Measurements from ENCODE around the gene PPM1B. TPM values are rescaled to one million over a fixed set of nuclear protein-coding genes. Genes with fewer than 3 reads are reported as not detected.

PPM1B gene
- total and polyA plus RNA-seq, 2 of the 13 experiments (the other 11 are each of a cell fraction or from before 2014, with no cell fraction given): 24.4 to 25.0 TPM

DNA sequence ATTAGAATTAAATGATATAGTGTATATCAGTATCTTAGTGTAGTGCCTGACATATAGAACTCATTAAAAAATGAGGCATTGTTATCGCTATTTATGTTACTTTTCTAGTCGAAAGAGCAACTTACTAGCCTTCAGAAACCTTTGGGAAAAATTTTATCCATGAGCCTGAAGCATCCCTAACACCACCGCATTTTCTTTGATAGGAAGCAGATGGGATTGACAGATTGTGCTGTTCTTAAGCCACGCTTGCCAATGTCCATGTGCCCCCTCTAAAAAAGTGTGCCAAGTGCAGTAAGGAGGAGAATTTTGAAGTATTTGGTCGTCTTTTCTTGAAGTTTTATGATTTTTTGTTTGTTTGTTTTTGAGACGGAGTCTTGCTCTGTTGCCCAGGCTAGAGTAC lies 29.1 kb downstream of the PPM1B start:
- Histone ChIP-seq H3K79me2 (ENCODE audit: insufficient read depth, low read length) (peaks cover 16% of the 10 kb centered on the region), H3K9me3 (ENCODE audit: low read length) (no peaks in the 10 kb centered on the region), H3K9ac (ENCODE audit: insufficient read depth, low read depth, low read length) (no peak overlapping the region), H3K4me1 (ENCODE audit: insufficient read depth, low read length) (peaks cover under 1% of the 10 kb centered on the region; the same call in 1 of the 2 replicates), H2AFZ (ENCODE audit: low read length) (no peak overlapping the region), H3K4me2 (ENCODE audit: low read depth, low read length) (no peak overlapping the region), H3K4me3 (replicated peaks in 1 of 3; ENCODE audit: insufficient read depth in 1 of 3, low read depth in 2 of 3, low read length in 3 of 3) (no peak overlapping the region), H4K20me1 (ENCODE audit: insufficient read depth, low read length) (no peaks in the 10 kb centered on the region), H3K27me3 (ENCODE audit: control insufficient read depth in 1 of 2, insufficient read depth in 2 of 2, low read length in 2 of 2) (no peaks in the 10 kb centered on the region), H3K27ac (ENCODE audit: extremely low read length, insufficient read depth, low read length) (no peak overlapping the region), H3K36me3 (replicated peaks in 1 of 2; ENCODE audit: control insufficient read depth in 1 of 2, insufficient read depth in 2 of 2, low read length in 2 of 2) (peaks cover 4 to 12% of the 10 kb centered on the region in 2 experiments; a peak in 4 of 5 replicates)
- ChIA-PET CTCF (ENCODE audit: low intra/inter-chr PET ratio, low total read pairs) (no interaction called here), POLR2A (no interaction called here)
- 95% methylated on average over 6 of the region's 6 CpGs for WGBS (ENCODE audit: low lambda C conversion rate)
- TF ChIP-seq, protein P1, sequence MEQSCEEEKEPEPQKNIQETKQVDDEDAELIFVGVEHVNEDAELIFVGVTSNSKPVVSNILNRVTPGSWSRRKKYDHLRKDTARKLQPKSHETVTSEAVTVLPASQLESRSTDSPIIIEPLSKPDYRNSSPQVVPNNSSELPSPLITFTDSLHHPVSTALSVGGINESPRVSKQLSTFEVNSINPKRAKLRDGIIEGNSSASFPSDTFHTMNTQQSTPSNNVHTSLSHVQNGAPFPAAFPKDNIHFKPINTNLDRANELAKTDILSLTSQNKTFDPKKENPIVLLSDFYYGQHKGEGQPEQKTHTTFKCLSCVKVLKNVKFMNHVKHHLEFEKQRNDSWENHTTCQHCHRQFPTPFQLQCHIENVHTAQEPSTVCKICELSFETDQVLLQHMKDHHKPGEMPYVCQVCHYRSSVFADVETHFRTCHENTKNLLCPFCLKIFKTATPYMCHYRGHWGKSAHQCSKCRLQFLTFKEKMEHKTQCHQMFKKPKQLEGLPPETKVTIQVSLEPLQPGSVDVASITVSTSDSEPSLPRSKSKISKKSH (CRISPR knock-in tag; IDR thresholded peaks at IDR 0.05; ENCODE audit: borderline replicate concordance): no peak
- TF ChIP-seq, protein P2, sequence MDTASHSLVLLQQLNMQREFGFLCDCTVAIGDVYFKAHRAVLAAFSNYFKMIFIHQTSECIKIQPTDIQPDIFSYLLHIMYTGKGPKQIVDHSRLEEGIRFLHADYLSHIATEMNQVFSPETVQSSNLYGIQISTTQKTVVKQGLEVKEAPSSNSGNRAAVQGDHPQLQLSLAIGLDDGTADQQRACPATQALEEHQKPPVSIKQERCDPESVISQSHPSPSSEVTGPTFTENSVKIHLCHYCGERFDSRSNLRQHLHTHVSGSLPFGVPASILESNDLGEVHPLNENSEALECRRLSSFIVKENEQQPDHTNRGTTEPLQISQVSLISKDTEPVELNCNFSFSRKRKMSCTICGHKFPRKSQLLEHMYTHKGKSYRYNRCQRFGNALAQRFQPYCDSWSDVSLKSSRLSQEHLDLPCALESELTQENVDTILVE (CRISPR knock-in tag; IDR thresholded peaks at IDR 0.05): no peak
- TF ChIP-seq MXD4 (CRISPR knock-in tag; IDR thresholded peaks at IDR 0.05): no peak
- TF ChIP-seq ARNT (IDR thresholded peaks at IDR 0.05): no peak
- TF ChIP-seq GATAD2A (CRISPR knock-in tag; IDR thresholded peaks at IDR 0.05): no peak
- TF ChIP-seq, protein P3, sequence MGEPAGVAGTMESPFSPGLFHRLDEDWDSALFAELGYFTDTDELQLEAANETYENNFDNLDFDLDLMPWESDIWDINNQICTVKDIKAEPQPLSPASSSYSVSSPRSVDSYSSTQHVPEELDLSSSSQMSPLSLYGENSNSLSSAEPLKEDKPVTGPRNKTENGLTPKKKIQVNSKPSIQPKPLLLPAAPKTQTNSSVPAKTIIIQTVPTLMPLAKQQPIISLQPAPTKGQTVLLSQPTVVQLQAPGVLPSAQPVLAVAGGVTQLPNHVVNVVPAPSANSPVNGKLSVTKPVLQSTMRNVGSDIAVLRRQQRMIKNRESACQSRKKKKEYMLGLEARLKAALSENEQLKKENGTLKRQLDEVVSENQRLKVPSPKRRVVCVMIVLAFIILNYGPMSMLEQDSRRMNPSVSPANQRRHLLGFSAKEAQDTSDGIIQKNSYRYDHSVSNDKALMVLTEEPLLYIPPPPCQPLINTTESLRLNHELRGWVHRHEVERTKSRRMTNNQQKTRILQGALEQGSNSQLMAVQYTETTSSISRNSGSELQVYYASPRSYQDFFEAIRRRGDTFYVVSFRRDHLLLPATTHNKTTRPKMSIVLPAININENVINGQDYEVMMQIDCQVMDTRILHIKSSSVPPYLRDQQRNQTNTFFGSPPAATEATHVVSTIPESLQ (CRISPR knock-in tag; conservative IDR thresholded peaks at IDR 0.05): no peak
- TF ChIP-seq ZNF616 (CRISPR knock-in tag; IDR thresholded peaks at IDR 0.05; ENCODE audit: low read depth): no peak
- TF ChIP-seq ATM (IDR thresholded peaks at IDR 0.05; ENCODE audit: borderline replicate concordance): no peak
- TF ChIP-seq ELF3 (CRISPR knock-in tag; IDR thresholded peaks at IDR 0.05): no peak
- TF ChIP-seq, protein P4, sequence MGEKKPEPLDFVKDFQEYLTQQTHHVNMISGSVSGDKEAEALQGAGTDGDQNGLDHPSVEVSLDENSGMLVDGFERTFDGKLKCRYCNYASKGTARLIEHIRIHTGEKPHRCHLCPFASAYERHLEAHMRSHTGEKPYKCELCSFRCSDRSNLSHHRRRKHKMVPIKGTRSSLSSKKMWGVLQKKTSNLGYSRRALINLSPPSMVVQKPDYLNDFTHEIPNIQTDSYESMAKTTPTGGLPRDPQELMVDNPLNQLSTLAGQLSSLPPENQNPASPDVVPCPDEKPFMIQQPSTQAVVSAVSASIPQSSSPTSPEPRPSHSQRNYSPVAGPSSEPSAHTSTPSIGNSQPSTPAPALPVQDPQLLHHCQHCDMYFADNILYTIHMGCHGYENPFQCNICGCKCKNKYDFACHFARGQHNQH (CRISPR knock-in tag; IDR thresholded peaks at IDR 0.05): no peak
- TF ChIP-seq NONO (IDR thresholded peaks at IDR 0.05): no peak
- no peak for TF ChIP-seq NONO (CRISPR knock-in tag; conservative IDR thresholded peaks at IDR 0.05)
- no peak for TF ChIP-seq ZSCAN12 (CRISPR knock-in tag; IDR thresholded peaks at IDR 0.05)
- no peak for TF ChIP-seq NFE2L1 (CRISPR knock-in tag; IDR thresholded peaks at IDR 0.05; ENCODE audit: borderline replicate concordance)
- TF ChIP-seq BRD4 (CRISPR knock-in tag; IDR thresholded peaks at IDR 0.05): no peak
- TF ChIP-seq, protein P5, sequence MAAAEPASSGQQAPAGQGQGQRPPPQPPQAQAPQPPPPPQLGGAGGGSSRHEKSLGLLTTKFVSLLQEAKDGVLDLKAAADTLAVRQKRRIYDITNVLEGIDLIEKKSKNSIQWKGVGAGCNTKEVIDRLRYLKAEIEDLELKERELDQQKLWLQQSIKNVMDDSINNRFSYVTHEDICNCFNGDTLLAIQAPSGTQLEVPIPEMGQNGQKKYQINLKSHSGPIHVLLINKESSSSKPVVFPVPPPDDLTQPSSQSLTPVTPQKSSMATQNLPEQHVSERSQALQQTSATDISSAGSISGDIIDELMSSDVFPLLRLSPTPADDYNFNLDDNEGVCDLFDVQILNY (CRISPR knock-in tag; conservative IDR thresholded peaks at IDR 0.05): no peak
- BruUV-seq (replicated peaks): no TSS peak
- ATAC-seq: no peak
- in situ Hi-C loops (cut with HindIII; ENCODE audit: extremely low pct_ligation_motif_present, low pct_unique_long_range_greater_than_20kb) (no loop called here), intact Hi-C loops (cut with micrococcal nuclease; ENCODE audit: unreplicated experiment) (no loop called here)
- FAIRE-seq: no peak
- no peak for DNase-seq (ENCODE audit: low spot score)
